ENCODE data around the gene C3.

Gene C3

DNA sequence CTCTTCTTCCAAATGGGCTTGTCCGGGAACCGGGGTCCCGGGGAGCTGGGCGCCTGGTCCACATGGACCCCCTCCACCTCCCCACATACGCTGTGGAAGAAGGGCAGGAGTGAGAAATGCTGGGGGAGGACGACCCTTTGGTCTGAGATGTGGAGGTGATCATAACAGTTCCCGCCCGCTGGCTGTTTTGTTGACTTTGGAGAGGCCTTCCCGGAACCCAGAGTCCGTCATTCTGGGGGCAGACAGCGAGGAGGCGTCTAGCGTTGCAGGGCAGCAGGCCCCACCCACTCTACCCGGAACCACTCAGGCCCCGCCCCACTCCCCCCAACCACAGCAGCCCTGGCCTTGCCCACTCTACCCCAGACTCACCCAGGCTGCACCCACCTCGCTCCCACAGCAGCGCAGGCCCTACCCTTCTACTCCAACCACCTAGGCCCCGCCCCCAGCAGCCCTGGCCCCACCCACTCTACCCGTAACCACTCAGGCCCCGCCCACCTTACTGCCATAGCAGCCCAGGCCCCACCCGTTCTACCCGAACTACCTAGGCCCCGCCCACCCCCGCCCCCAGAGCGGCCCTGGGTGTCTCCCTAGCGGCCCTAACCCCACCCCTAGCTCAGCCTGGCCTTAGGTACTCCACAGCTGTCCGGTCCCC, 9.8 kb upstream of the C3 start:
- DNase-seq = no peak

DNA sequence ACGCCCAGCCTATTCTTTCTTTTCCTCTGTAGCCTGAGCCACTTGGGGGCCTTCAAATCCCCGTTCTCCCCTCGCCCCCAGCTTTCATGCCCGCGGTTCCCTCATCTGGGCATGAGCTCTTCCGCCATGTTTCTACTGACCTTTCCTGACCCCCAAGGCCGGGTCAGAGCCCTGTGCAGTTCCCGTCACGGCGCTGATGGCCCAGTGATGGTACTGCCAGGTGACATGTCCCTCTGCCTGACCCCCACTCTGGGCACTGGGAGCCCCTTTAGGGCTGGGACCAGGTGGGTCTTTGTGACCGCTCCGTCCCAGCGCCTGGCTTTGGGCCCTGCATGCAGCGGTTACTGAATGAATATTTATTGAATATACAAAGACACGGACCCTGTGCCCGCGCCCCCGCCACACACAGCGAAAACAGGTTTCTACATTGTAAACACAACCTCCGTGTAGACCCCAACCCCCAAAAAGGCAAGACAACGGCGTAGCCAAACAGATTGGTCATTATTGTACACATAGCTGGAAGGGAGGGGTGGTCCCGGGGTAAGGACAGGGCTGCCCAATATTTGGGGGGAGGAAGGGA, 9.2 kb upstream of the C3 start:
- DNase-seq = no peak

DNA sequence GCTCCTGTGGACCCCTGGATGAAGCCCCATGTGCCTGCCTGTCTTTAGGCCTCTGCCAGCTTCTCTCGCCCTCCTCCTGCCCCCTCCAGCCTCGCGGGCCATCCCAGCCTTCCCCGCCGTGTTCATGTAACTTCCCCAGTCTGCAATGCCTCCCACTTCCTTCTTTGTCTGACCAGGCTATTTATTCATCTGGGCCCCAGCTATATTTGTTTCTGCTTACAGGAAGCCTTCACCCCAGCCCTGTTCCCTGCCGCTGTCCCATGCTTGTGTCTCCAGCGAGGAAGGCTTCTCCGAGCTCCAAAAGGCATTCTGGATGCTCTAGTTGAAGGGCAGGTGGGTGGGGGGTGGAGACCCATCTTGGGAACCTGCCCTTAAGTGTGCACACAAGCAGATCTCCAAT, 7.9 kb upstream of the C3 start:
- no peak for DNase-seq

DNA sequence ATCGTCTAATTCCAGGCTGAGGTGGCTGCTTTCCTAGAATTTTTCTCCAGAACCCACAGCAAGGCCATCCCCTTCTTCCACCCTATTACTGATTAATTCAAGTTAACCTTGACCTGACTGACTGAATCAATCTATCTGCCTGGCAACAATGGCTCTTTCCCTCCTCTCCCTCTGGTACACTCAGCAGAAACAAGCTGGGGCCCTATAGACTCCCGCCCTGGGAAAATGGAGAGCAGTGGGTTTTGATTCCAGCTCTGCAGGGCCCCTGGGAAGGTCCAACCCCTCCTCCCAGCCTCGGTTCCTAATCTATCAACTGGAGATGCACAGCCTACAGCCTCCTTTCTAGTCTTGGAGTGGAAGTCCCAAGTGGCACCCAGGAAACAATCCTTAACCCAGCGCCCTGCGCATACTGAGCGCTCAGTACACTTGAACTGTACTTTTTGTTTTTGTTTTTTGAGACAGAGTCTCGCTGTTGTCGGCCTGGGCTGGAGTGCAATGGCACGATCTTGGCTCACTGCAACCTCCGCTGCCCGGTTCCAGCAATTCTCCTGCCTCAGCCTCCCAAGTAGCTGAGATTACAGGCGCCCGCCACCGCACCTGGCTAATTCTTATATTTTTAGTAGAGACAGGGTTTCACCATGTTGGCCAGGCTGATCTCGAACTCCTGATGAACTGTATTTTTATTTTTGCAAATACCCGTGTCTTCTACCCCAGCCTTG, 5.2 kb upstream of the C3 start:
- DNase-seq = no peak

DNA sequence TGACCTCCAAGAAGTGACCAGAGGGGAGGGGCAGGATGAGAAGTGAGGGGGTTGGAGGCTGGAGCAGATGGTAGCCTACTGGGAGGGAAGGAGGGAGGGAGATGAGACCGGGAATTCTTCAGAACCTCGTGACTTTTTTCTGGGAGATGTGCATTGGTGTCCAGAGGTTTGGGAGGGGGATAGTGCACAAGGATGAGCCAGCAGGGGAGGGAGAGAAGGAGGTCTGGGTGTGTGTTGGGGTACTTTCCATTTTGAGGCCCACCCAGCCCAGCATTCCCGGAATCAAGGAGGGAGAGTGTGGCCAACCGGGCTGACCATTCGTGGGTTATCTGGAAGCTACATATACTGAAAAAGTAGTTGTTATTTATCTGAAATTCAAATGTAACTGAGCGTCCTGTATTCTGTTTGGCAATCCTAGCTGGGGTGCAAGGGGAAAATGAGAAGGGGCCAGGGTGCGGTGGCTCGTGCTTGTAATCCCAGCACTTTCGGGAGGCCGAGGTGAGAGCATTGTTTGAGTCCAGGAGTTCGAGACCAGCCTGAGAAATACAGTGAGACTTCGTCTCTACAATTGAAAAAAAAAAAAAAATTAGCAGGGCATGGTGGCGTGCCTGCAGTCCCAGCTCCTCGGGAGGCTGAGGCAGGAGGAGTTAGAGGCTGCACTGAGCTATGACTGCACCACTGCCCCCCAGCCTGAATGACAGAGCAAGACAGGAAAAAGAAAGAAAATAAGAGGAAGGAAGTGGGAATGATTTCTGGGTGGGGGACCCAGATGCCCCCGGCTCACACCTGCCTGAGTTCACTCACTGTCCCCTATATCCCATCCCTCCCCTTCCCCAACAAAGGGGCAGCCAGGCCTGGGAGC, 4.4 kb upstream of the C3 start:
- DNase-seq = no peak

DNA sequence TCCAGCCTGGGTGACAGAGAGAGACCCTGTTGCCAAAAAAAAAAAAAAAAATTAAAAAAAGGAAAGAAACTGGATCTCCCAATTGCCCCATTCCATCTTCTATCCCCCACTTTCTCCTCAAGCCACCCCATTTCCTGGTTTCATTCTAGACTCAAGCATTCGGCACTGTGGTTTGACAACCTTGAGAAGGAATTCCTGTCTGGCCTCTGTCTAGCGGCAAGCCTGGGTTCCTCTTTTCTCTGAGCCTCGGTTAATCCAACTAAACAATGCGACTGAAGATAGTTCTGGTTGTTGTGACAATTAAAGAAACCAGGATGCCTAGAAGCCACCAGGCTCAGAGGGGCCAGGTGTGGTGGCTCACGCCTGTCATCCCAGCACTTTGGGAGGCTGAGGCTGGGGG, 3.3 kb upstream of the C3 start:
- no peak for DNase-seq

DNA sequence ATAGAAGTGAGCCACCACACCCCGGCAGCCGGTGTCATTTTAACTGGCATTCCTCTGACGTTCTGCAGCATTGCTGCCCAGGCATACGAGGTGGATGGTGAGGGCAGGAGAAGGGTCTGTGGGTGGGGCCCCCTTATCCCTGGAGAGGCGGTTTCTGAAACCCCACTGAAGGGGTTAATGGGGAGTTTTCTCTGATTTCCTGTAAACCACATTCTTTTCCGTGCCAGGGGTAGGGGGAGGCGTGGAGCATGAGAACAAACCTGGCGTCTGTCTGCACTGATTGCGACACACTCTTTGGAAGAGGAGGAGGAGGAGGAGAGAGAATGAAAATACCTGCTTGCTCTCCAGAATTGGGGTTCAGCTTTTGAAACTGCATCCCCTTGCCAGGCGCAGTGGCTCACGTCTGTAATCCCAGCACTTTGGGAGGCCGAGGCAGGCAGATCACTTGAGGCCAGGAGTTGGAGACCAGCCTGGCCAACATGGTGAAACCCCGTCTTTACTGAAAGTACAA, 2.7 kb upstream of the C3 start:
- no peak for DNase-seq

DNA sequence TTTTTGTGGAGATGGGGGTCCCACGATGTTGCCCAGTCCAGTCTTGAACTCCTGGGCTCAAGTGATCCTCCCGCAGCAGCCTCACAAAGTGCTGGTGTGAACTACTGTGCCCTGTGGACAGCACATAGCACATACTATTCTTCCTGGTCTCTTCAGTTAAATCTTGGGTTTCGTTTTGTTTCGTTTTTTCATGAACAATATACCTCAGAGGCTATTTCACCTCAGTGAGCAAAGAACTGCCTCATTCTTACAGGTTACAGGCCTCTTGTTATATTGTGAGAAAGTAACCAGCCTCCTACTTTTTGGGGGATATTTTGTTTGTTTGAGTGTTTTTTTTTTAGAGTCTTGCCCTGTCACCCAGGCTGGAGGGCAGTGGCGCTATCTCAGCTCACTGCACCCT, 1.3 kb upstream of the C3 start:
- DNase-seq = no peak

DNA sequence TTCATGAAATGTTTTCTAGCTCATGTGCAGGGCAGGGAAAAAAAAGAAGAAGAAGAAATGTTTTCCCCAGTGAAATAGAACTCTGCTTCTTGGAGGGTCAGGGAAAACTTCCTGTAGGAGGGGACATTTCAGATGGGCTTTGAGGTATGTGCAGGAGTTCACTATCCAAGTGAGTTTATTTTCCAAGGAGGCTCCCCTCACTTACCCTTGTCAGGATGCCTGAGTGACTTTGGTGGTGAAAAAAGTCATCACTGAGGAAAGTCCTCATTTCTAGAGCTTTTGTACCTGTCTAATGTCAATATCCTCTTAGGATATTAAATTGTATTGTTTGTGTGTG, 656 bp upstream of the C3 start:
- no peak for DNase-seq

DNA sequence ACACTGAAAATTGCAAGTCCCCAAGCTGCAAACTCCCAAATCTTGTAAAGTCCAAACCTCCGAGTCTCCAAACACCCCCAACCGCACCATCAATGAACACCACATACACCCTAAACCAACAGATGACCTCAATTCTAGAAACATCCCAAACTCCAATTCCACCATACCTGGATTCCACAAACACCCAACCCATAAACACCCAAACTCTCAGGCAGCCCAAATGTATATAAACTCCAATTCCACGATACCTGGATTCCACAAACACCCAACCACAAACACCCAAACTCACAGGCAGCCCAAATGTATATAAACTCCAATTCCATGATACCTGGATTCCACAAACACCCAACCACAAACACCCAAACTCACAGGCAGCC, 470 bp downstream of the C3 start:
- DNase-seq = no peak

DNA sequence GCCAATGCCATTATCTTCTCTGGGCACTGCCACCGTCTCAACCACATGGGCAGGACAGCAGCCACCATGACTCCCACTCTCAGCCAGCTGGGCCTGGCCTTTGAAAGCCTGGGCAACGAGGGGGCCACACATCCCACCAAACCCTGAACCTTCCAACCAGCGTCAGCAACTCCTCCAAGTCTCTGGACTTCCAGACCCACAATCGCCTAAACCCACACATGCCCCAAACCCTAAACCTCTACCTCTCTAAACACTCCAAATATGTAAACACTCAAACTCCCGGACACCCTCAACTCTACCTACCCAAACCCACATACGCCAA, 949 bp downstream of the C3 start:
- no peak for DNase-seq

DNA sequence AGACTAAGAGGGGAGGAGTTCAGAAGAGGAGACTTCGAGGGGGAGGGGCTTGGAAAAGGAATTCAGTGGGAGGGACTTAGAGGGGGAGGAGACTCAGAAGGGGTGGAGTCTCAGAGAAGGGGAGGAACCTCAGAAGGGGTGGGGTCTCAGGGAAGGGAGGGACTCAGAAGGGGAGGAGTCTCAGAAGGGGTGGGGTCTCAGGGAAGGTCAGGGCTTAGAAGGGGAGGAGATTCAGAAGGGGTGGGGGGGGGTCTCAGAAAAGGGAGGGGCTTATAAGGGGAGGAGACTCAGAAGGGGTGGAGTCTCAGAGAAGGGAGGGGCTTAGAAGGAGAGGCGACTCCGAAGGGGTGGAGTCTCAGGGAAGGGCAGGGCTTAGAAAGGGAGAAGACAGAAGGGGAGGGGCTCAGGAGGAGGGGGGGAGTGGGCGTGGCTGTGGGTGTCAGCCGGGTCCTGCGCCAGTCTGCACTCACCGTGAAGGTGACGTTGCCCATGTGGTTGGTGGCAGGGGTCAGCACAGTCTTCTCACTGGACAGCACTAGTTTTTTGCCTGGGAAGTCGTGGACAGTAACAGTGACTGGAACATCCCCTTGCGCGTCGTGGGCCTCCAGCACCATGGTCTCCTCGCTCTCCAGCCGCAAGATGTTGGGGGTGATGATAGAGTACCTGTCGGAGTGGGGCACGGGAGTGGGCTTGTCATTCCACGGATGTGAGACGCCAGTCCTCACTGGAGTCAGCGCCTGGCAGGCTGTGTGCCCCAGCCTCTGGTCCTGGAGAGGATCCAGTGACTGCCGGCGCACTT, 1.5 kb downstream of the C3 start:
- no peak for DNase-seq

DNA sequence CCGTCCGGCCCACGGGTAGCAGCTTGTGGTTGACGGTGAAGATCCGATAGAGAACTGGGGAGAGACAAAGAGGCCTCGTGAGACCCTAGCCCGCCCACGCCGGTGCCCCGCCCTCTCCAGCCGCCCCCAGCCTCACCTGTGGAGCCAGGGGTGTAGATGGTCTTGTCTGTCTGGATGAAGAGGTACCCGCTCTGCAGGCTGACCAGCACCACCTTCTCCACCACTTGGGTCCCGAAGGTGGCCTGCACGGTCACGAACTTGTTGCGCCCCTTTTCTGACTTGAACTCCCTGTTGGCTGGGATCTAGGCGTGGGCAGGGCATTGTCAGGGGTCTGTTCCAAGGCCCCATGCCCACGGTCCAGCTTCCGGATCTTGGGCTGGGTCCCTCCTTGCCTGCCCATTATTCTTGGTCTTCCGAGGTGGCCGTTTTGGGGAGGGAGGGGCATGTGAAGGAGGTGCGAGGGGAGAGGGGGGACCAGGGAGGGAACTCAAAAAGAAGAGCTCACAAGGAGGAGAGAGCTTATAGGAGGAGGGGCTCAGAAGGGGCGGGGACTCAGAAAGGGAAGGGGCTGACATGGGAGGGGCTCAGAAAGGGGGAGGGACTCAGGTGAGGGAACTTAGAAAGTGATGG, 2.2 kb downstream of the C3 start:
- no peak for DNase-seq

DNA sequence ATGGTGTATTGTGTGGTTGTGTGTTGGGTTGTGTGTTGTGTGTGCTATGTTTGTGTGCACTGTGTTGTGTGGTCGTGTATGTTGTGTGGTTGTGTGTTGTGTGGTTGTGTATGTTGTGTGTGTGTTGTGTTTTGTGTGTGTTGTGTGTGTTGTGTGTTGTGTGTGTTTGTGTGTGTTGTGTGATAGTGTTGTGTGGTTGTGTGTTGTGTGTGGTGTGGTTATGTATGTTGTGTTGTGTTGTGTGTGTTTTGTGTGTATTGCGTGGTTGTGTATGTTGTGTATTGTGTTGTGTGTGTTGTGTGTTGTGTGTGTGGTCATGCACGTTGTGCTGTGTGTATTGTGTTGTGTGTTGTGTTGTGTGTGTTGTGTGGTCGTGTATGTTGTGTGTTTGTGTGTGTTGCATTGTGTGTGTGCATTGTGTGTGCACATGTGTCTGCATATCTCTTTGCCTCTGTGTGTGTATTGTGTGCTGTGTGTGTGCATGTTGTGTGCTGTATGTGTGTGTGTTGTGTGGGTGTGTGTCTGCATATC, 2.9 kb downstream of the C3 start:
- no peak for DNase-seq

DNA sequence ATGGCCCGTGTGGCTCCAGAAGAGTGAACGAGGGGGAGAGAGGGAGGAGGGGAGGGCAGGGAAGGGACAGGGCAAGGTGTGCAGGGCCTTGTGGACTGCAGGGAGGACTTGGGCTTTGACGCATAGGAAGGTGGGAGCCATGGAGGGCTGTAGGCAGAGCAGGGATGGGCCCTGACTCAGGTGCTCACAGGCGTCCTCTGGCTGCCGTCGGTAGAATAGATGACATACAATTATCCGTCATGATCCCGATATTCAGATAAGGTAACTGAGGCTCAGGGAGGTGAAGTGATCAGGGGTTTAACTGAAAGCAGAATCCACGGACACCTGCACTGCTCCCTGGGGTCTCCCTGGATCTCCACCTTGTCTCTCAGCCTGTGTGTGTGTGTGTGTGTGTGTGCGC, 3.4 kb downstream of the C3 start:
- DNase-seq = no peak

DNA sequence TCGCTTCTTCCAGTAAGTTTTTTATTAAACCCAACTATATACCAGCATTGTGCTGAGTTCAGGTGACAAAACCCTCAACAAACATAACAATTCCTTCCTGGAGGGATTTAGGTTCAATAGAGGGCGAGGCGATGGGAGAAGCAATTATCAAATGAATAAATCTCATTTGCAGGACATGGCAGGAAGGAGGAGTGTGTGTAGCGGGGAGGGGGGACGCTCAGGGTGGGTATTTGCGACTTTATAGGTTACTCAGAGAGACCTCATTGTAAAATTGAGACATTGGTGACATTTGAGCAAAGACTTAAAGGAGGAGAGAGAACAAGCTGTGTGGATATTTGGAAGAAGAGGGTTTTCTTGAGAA, 3.9 kb downstream of the C3 start:
- no peak for DNase-seq

DNA sequence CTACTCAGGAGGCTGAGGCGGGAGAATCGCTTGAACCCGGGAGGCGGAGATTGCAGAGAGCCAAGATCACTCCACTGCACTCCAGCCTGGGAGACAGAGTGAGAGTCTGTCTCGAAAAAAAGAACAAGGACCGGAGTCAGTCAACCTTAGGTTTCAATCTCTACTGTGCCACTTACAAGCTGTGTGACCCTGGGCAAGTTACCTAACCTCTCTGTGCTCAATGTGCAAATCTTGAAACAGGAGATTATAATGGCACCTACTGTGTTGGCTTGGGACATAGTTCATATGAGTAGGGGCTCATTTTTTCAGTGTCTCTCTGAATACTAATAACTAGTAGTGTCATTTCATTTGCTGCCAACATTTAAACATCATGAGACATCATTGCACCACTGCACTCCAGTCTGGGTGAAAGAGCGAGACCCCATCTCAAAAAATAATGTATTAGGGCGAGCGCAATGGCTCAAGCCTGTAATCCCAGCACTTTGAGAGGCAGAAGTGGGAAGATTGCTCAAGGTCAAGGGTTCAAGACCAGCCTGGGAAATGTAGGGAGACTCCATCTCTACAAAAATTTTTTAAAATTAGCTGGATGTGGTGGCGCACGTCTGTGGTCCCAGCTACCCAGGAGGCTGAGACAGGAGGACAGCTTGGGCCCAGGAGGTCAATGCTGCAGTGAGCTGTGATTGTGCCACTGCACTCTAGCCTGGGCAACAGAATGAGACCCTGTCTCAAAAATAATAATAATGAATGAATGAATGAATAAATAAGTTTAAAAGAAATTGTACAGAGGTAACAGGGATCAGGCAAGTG, 5.5 kb downstream of the C3 start:
- no peak for DNase-seq

DNA sequence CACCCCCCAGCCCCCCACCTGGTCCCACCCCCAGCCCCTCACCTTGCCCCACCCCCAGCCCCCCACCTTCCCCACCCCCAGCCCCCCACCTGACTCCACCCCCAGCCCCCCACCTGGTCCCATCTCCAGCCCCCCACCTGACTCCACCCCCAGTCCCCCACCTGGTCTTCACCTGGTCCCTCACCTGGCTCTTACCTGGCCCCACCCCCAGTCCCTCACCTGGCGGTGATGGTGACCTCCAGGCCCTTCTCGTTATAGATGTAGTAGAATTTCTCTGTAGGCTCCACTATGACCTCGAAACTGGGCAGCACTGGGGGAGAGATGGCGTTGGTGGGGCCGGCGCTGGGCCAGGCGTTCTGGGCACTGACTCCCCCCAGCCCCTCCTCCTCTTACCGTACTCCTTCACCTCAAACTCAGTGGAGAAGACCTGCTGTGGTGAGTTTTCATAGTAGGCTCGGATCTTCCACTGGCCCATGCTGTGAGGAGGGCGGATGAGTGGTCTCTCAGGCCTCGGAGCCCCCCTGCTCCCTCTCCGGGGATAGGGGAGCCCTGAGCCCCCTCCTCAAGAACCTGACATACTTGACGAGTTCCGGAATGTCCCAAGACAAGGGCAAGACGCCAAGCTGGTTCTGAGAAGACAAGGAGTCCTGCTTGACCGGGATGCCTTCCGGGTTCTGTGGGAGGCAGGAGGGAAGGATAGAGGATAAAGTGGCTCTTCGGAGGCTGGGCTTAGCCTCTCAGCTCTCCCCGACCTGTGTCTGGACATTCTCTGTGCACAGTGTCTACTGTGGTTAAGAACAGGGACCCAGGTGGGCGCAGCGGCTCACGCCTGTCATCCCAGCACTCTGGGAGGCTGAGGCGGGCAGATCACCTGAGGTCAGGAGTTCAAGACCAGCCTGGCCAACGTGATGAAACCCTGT, 6.4 kb downstream of the C3 start:
- DNase-seq = no peak

DNA sequence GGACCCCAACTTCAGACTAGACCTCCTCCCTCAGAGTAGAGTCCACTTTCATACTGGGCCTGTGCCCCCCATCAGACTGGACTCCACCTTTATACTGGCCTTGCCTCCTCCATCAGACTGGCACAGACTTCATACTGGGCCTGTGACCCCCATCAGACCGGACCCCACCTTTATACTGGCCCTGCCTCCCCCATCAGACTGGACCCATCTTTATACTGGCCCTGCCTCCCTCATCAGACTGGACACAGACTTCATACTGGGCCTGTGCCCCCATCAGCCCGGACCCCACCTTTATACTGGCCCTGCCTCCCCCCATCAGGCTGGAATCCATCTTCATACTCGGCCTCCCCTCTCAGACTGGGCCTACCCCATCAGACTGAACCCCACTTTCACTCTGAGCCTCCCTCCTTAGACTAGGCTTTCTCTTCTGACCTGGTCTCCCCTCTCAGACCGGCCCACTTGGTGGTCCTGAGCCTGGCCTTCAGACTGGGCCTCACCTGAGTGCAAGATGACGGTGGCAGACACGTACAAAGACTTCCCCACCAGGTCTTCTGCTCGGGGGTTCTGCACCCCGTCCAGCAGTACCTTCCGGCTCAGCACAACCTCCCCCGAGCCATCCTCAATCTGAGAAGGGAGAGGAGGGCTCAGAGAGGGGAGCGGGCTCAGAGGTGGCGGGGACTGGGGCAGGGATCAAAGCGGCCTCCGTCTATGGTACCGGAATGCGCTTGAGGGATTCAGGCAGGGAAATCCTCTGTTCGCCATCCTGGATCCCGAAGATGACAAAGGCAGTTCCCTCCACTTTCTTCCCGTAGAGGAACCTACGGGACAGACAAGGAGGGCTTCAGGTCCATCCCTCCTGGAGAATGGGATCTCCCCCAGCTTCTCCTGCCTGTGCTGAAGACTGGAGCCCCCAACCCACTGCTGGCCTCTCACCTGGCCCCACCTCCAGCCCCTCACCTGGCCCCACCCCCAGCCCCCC, 7.5 kb downstream of the C3 start:
- no peak for DNase-seq

All from activated CD4-positive, alpha-beta T cell treated with anti-CD3 and anti-CD28 coated beads for 1 hour (primary cell).